Measurements from ENCODE around the gene GRID1. TPM values are rescaled to one million over a fixed set of nuclear protein-coding genes. Genes with fewer than 3 reads are reported as not detected.
A peak's percentile ranks its signal among the peaks of the same experiment; 100 is the strongest.

The GRID1 gene
- total RNA-seq, 4 donors from 2014 or later = 17.2 to 28.1 (median 23.6) TPM

GRCh38 chr10:86359111-86359510 is 7.5 kb downstream of the GRID1 start:
- Histone ChIP-seq H3K36me3 (no peaks in the 10 kb centered on the region), H3K27me3 (no peaks in the 10 kb centered on the region), H3K9me3 (no peaks in the 10 kb centered on the region), H3K27ac (no peak overlapping the region), H3K4me3 (replicated peaks in 1 of 3) (no peak overlapping the region), H3K4me1 (peaks cover 14 to 51% of the 10 kb centered on the region in 2 donors)
- intact Hi-C loops (cut with DNase I) = no loop called here
- DNase-seq = no peak
- 89 to 97% methylated on average over 7 of the region's 7 CpGs for WGBS, 2 donors
- TF ChIP-seq POLR2A (IDR thresholded peaks at IDR 0.05) = no peak
- TF ChIP-seq CTCF (IDR thresholded peaks at IDR 0.05) = no peak

- TF ChIP-seq POLR2A (IDR thresholded peaks at IDR 0.05) = no peak
- TF ChIP-seq CTCF (IDR thresholded peaks at IDR 0.05) = no peak
- Histone ChIP-seq H3K4me1 (peaks cover 14 to 37% of the 10 kb centered on the region in 2 donors), H3K27me3 (no peaks in the 10 kb centered on the region), H3K4me3 (replicated peaks in 1 of 3) (no peak overlapping the region), H3K27ac (no peak overlapping the region), H3K36me3 (no peaks in the 10 kb centered on the region), H3K9me3 (no peaks in the 10 kb centered on the region)
- no peak for DNase-seq
- intact Hi-C loops (cut with DNase I) = no loop called here
- 77 to 78% methylated on average over 9 of the region's 9 CpGs for WGBS, 2 donors
Measured at GRCh38 chr10:86357676-86358075, 8.9 kb downstream of the GRID1 start.

- intact Hi-C loops (cut with DNase I) = no loop called here
- TF ChIP-seq POLR2A (IDR thresholded peaks at IDR 0.05) (no peak), CTCF (IDR thresholded peaks at IDR 0.05) (no peak)
- no peaks in the 10 kb centered on the region for H3K27me3 ChIP-seq
- no peak overlapping the region for H3K4me3 ChIP-seq (replicated peaks in 1 of 3)
- H3K36me3 ChIP-seq = no peaks in the 10 kb centered on the region
- no peaks in the 10 kb centered on the region for H3K9me3 ChIP-seq
- peaks cover 14 to 33% of the 10 kb centered on the region in 2 donors for H3K4me1 ChIP-seq
- WGBS, 2 donors = 93 to 95% methylated on average over 2 of the region's 2 CpGs
- no peak overlapping the region for H3K27ac ChIP-seq
- no peak for DNase-seq
Measured at GRCh38 chr10:86357041-86357440, 9.6 kb downstream of the GRID1 start.

- Histone ChIP-seq H3K36me3 (no peaks in the 10 kb centered on the region), H3K9me3 (no peaks in the 10 kb centered on the region), H3K27ac (peak overlapping the region in 1 of 3 donors; percentile 22), H3K4me3 (replicated peaks in 1 of 3) (no peak overlapping the region), H3K4me1 (peaks cover 10 to 30% of the 10 kb centered on the region in 2 donors), H3K27me3 (no peaks in the 10 kb centered on the region)
- 96 to 100% methylated on average over 3 of the region's 3 CpGs for WGBS, 2 donors
- intact Hi-C loops (cut with DNase I) = no loop called here
- TF ChIP-seq CTCF (IDR thresholded peaks at IDR 0.05) (no peak), POLR2A (IDR thresholded peaks at IDR 0.05) (no peak)
- no peak for DNase-seq
Measured at GRCh38 chr10:86356296-86356695, 10.3 kb downstream of the GRID1 start.

GRCh38 chr10:86355571-86356038 is 11.0 kb downstream of the GRID1 start:
- no peaks in the 10 kb centered on the region for H3K36me3 ChIP-seq
- H3K4me1 ChIP-seq = peaks cover 7 to 26% of the 10 kb centered on the region in 2 donors
- H3K9me3 ChIP-seq = no peaks in the 10 kb centered on the region
- H3K27me3 ChIP-seq = no peaks in the 10 kb centered on the region
- DNase-seq = peak; percentile 70 to 84
- no peak overlapping the region for H3K4me3 ChIP-seq (replicated peaks in 1 of 3)
- intact Hi-C loops (cut with DNase I) = no loop called here
- TF ChIP-seq POLR2A (IDR thresholded peaks at IDR 0.05) = no peak
- TF ChIP-seq CTCF (IDR thresholded peaks at IDR 0.05) = no peak
- H3K27ac ChIP-seq = peak overlapping the region in 1 of 3 donors; percentile 22
- 53 to 59% methylated on average over 8 of the region's 8 CpGs for WGBS, 2 donors

Measured in thyroid gland (tissue), 4 donors.